SH-SY5Y (cell line): ENCODE measurements around the gene STMN3.

Experiments used
- GATA2 ChIP-seq: IDR thresholded peaks from 2 replicates; pipeline ENCODE4 v1.6.1; 2011; ENCODE audit warnings: mild to moderate bottlenecking, low read depth, low read length
- GATA3 ChIP-seq: IDR thresholded peaks from 2 replicates; pipeline ENCODE4 v1.6.1; 2011; ENCODE audit warnings: low read depth, mild to moderate bottlenecking, low read length, moderate library complexity

The STMN3 gene

DNA sequence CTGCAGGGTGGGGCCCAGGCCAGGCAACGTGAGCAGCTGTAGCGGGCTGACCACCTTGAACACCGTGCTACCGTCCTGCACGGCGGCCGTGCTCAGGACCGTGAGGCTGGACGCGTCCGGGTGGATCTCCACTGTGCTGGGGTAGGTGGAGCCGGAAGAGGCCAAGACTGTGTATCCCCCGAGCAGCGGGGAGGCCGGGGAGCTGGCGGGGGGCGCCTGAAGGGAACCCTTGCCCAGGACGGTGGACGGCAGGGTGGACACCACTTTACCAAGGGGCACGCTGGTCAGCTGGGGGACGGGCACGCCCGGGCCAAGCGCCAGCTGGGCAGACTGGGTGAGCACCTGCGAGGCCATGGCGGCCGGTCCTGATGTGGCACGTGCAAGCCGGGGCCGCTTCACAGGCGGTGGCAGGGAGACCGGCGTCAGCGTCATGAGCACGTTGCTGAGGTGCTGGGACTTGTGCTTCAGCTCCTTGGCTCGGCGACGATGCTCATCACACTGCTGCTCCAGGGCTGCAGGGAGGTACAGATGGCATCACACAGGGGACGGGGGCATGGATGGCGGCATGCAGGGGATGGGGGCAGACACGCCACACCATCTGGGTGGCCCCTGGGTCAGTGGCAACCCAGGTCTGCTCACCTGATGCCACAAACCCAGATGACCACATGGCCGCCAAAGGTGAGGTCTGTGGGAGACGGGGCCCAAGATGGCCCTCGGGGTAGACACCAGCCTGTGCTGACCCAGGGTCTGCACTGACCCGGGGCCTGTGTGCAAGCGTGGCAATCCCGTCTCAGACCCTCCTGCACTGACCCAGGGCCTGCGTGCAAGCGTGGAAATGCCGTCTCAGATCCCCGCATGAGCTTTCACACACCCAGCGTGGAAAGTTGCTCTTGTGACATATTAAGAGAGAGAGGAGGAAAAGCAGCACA is 62.7 kb downstream of the STMN3 start:
- TF ChIP-seq GATA3 (no peak), GATA2 (no peak)
